HepG2 (cell line): ENCODE results near the gene USP40. TPM values are rescaled to one million over a fixed set of nuclear protein-coding genes. Genes with fewer than 3 reads are reported as not detected.

Experiments used
- ATAC-seq: fragments of 200-7000 bp; cut with Tn5 transposase; 3 replicates; pipeline ENCODE4 v1.9.1; 2020; ENCODE audit warnings: mild to moderate bottlenecking, moderate library complexity
- BruUV-seq: library from RNA; stranded (reverse); fragments of 400-500 nt; replicated peaks from 2 replicates; lab custom pipeline; 2021; lab: Mats Ljungman, UMichigan
- CTCF ChIA-PET: fragments of 300-600 bp; formaldehyde crosslinking; extraction: SDS; loops from one replicate; lab custom pipeline; 2021; ENCODE audit warnings: low total read pairs, inconsistent platforms, low intra/inter-chr PET ratio; lab: Yijun Ruan, JAX
- POLR2A ChIA-PET: fragments of 350-600 bp; sonication (Branson Sonifier 250); formaldehyde crosslinking; loops from one replicate; lab custom pipeline; 2020; ENCODE audit warnings: antibody characterized with exemption, inconsistent platforms; lab: Yijun Ruan, JAX
- DNase-seq: peaks from one replicate; pipeline ENCODE4 v3.0.0-alpha.2; 2015; ENCODE audit warnings: low spot score
- FAIRE-seq: peaks from 3 replicates; lab custom pipeline; 2011; peaks lifted over from hg19 to GRCh38; lab: Jason Lieb, UNC
- H2AFZ ChIP-seq: one replicate; pipeline ENCODE4 v1.6.1; 2011; ENCODE audit warnings: low read length, inconsistent platforms
- H3K27ac ChIP-seq: fragments of 300-600 bp; 3 replicates; pipeline ENCODE4 v1.8.0; 2011; ENCODE audit warnings: mixed run types, mild to moderate bottlenecking, mixed read lengths, low read length, inconsistent platforms; ENCODE audit not compliant: insufficient read depth; ENCODE audit errors: extremely low read length
- H3K27me3 ChIP-seq, 2 experiments: fragments of 200-600 bp in 1 of 2; 2 replicates in 1 of 2; 3 replicates in 1 of 2; pipeline versions ENCODE4 v1.6.0 to v1.8.0; 2011; ENCODE audit warnings: low read length in 2 of 2, mild to moderate bottlenecking in 2 of 2, moderate library complexity in 2 of 2, inconsistent platforms in 1 of 2; ENCODE audit not compliant: insufficient read depth in 2 of 2, control insufficient read depth in 1 of 2
- H3K36me3 ChIP-seq, 2 experiments: fragments of 200-600 bp in 1 of 2; replicated peaks in 1 of 2; 2 replicates in 1 of 2; 3 replicates in 1 of 2; pipeline versions ENCODE4 v1.5.1 to v1.8.0; 2011; ENCODE audit warnings: low read length in 2 of 2, inconsistent platforms in 1 of 2; ENCODE audit not compliant: insufficient read depth in 2 of 2, control insufficient read depth in 1 of 2
- H3K4me1 ChIP-seq: 2 replicates; pipeline ENCODE4 v1.5.1; 2012; ENCODE audit warnings: low read length, inconsistent platforms; ENCODE audit not compliant: insufficient read depth
- H3K4me2 ChIP-seq: 2 replicates; pipeline ENCODE4 v1.6.0; 2011; ENCODE audit warnings: low read depth, low read length, inconsistent platforms
- H3K4me3 ChIP-seq, 3 experiments: fragments of 200-600 bp in 1 of 3; sonication (generic), shearing (Covaris generic) in 1 of 3; replicated peaks in 1 of 3; 2 replicates each; pipeline ENCODE4 v1.5.1; 2011 to 2016; ENCODE audit warnings: low read length in 3 of 3, inconsistent platforms in 2 of 3, low read depth in 2 of 3, mild to moderate bottlenecking in 2 of 3, control low read depth in 1 of 3, mixed read lengths in 1 of 3; ENCODE audit not compliant: insufficient read depth in 1 of 3
- H3K79me2 ChIP-seq: one replicate; pipeline ENCODE4 v1.6.1; 2011; ENCODE audit warnings: low read length, inconsistent platforms; ENCODE audit not compliant: insufficient read depth
- H3K9ac ChIP-seq: 2 replicates; pipeline ENCODE4 v1.6.0; 2011; ENCODE audit warnings: mild to moderate bottlenecking, low read depth, low read length, inconsistent platforms; ENCODE audit not compliant: insufficient read depth
- H3K9me3 ChIP-seq: 2 replicates; pipeline ENCODE4 v1.5.1; 2012; ENCODE audit warnings: mild to moderate bottlenecking, low read length
- H4K20me1 ChIP-seq: 2 replicates; pipeline ENCODE4 v1.6.0; 2011; ENCODE audit warnings: inconsistent platforms, mild to moderate bottlenecking, low read length, moderate library complexity; ENCODE audit not compliant: insufficient read depth
- EP300 ChIP-seq, 3 experiments: sonication (generic) in 1 of 3; formaldehyde crosslinking in 1 of 3; IDR thresholded peaks; 2 replicates each; pipeline versions ENCODE4 v1.5.1 to v1.6.1; 2011 to 2020; ENCODE audit warnings: low read depth in 2 of 3, low read length in 2 of 3, borderline replicate concordance in 1 of 3, improper control_type of control experiment in 1 of 3, mild to moderate bottlenecking in 1 of 3, missing genetic modification reagents in 1 of 3, moderate library complexity in 1 of 3
- KAT8 ChIP-seq: IDR thresholded peaks from 2 replicates; pipeline ENCODE4 v1.6.1; 2016; ENCODE audit warnings: missing genetic modification reagents, missing compliant biosample characterization
- MAF1 ChIP-seq: sonication (generic); formaldehyde crosslinking; IDR thresholded peaks from 2 replicates; pipeline ENCODE4 v1.5.0; 2020; ENCODE audit warnings: missing genetic modification reagents, borderline replicate concordance
- SMYD3 ChIP-seq: sonication (generic); formaldehyde crosslinking; IDR thresholded peaks from 2 replicates; pipeline ENCODE4 v1.8.1; 2023; ENCODE audit warnings: mild to moderate bottlenecking, missing genetic modification reagents
- ZBTB7A ChIP-seq: sonication (generic); formaldehyde crosslinking; IDR thresholded peaks from 2 replicates; pipeline ENCODE4 v1.8.0; 2022; ENCODE audit warnings: mild to moderate bottlenecking, missing genetic modification reagents
- ZNF713 ChIP-seq: sonication (generic); formaldehyde crosslinking; IDR thresholded peaks from 2 replicates; pipeline ENCODE4 v1.4.0; 2020; ENCODE audit warnings: mild to moderate bottlenecking, missing genetic modification reagents
- WGBS: methylation state at CpG from one replicate; pipeline ENCODE4 v1.1.6; 2017; ENCODE audit warnings: low lambda C conversion rate; 5-methylcytosine and 5-hydroxymethylcytosine counted together
- in situ Hi-C: cut with HindIII; loops from 2 replicates; pipeline ENCODE4 v1.10.0; 2017; ENCODE audit warnings: low pct_unique_long_range_greater_than_20kb; ENCODE audit not compliant: extremely low pct_ligation_motif_present
- intact Hi-C: fragments of 100-400 bp; cut with micrococcal nuclease; formaldehyde crosslinking; loops from one replicate; pipeline ENCODE4 v1.10.0; 2022; ENCODE audit not compliant: unreplicated experiment
- polyA plus RNA-seq, 8 experiments: library from polyadenylated mRNA; depleted of rRNA in 3 of 8; stranded (reverse) in 7 of 8; unstranded in 1 of 8; fragments of >200 nt; fragmentation: Illumina TruSeq in 4 of 8; extraction: Trizol in 4 of 8; gene quantifications; 2 replicates each; pipeline versions ENCODE4 v1.2.1 to v1.2.3, GENCODE V29; 2011 to 2016; ENCODE audit warnings: low read depth in 4 of 8, missing spikeins in 1 of 8, mixed read lengths in 1 of 8; ENCODE audit not compliant: insufficient read depth in 1 of 8
- total RNA-seq, 5 experiments: library from RNA; depleted of rRNA; stranded (reverse); fragments of >200 nt; fragmentation: Illumina TruSeq; extraction: Trizol; gene quantifications; 2 replicates each; pipeline ENCODE4 v1.2.3, GENCODE V29; 2016; ENCODE audit warnings: low read depth in 1 of 5
- TF ChIP-seq, protein P1 (sequence below): sonication (generic); formaldehyde crosslinking; IDR thresholded peaks from 2 replicates; pipeline ENCODE4 v1.4.0; 2020; ENCODE audit warnings: missing genetic modification reagents

The USP40 gene
- total and polyA plus RNA-seq, 2 of the 13 experiments (the other 11 are each of a cell fraction or from before 2014, with no cell fraction given), result 41.0 to 46.3 TPM

DNA sequence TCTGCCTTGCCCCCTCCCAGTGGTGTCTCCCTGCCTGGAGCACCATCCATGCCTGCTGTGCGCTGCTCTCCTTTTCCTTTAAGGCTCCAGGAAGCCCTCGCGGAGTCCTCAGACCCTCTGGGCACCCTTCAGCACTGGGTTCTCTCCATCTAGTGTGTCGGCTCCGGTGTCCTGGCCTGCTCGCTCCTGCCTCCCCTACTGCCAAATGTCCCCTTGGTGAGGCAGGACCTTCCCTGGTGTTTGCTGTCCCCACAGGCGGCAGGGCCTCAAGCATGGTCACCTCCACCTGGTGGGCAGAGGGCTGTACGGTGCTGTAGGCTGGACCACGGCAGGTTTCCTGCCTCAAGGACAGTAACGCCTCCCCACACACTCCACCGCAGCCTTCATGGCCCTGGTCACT is 122.1 kb downstream of the USP40 start:
- Histone ChIP-seq H2AFZ (no peak overlapping the region), H3K36me3 (peaks cover 37 to 56% of the 10 kb centered on the region in 2 experiments), H4K20me1 (peaks cover 3% of the 10 kb centered on the region; the same call in 1 of the 2 replicates), H3K79me2 (no peaks in the 10 kb centered on the region), H3K27ac (no peak overlapping the region), H3K9ac (no peak overlapping the region), H3K27me3 (no peaks in the 10 kb centered on the region), H3K4me3 (no peak overlapping the region), H3K9me3 (no peaks in the 10 kb centered on the region), H3K4me1 (peaks cover 10% of the 10 kb centered on the region), H3K4me2 (no peak overlapping the region)
- no TSS peak for BruUV-seq
- TF ChIP-seq ZBTB7A (CRISPR knock-in tag) (no peak), SMYD3 (no peak), MAF1 (CRISPR knock-in tag) (no peak), KAT8 (CRISPR knock-in tag) (no peak), ZNF713 (no peak), EP300 (IDR thresholded peaks at IDR 0.05; ENCODE audit: low read depth in 2 of 2, low read length in 2 of 2) (no peak), EP300 (CRISPR knock-in tag; IDR thresholded peaks at IDR 0.05; ENCODE audit: borderline replicate concordance) (no peak)
- TF ChIP-seq, protein P1, sequence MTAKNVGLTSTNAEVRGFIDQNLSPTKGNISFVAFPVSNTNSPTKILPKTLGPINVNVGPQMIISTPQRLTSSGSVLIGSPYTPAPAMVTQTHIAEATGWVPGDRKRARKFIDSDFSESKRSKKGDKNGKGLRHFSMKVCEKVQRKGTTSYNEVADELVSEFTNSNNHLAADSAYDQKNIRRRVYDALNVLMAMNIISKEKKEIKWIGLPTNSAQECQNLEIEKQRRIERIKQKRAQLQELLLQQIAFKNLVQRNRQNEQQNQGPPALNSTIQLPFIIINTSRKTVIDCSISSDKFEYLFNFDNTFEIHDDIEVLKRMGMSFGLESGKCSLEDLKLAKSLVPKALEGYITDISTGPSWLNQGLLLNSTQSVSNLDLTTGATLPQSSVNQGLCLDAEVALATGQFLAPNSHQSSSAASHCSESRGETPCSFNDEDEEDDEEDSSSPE, result no peak
- POLR2A ChIA-PET, result no interaction called here
- in situ Hi-C loops (no loop called here), intact Hi-C loops (loop anchor here (10.0 kb wide), 2 partner anchors 90 to 390 kb away; partner anchors contain the start of gene DGKD)
- FAIRE-seq (no peak), ATAC-seq (no peak), DNase-seq (no peak)
- 96% methylated on average over 11 of the region's 11 CpGs for WGBS
- CTCF ChIA-PET, result interaction anchor here (1.9 to 2.0 kb wide), 2 partner anchors 40 to 133 kb away, joined by 9 to 16 read pairs; no protein-coding TSS in a partner anchor
